Measurements from ENCODE around the gene IRX4. TPM values are rescaled to one million over a fixed set of nuclear protein-coding genes. Genes with fewer than 3 reads are reported as not detected.

The IRX4 gene
- total RNA-seq, 1 experiment from 2014 or later: 16.5 TPM

- POLR2A ChIA-PET: no interaction called here
These were observed 32.2 kb downstream of the IRX4 start for GRCh38 chr5:1850324-1851154.

GRCh38 chr5:1847611-1848010 is 35.1 kb downstream of the IRX4 start:
- DNase-seq (ENCODE audit: low read depth, low spot score) (no peak), ATAC-seq (no peak)
- no peaks in the 10 kb centered on the region for H3K4me1 ChIP-seq (ENCODE audit: control insufficient read depth in 1 of 2, insufficient read depth in 2 of 2, low read length in 2 of 2)
- intact Hi-C loops (cut with micrococcal nuclease): no loop called here
- ChIA-PET RAD21 (ENCODE audit: low non-redundant PET in 1 of 2, low total read pairs in 2 of 2, uncharacterized antibody in 2 of 2, unreplicated experiment in 2 of 2) (no interaction called here), POLR2A (no interaction called here), CTCF (no interaction called here)
- no peak overlapping the region for H3K27ac ChIP-seq (ENCODE audit: low read depth, low read length)
- H3K79me2 ChIP-seq (ENCODE audit: insufficient read depth, low read length): no peaks in the 10 kb centered on the region
- H3K36me3 ChIP-seq (ENCODE audit: control insufficient read depth in 1 of 2, insufficient read depth in 2 of 2, low read length in 2 of 2): no peaks in the 10 kb centered on the region
- no peaks in the 10 kb centered on the region for H3K9me3 ChIP-seq (ENCODE audit: control insufficient read depth in 1 of 2, insufficient read depth in 1 of 2, low read depth in 1 of 2, low read length in 2 of 2)
- no peaks in the 10 kb centered on the region for H4K20me1 ChIP-seq (ENCODE audit: insufficient read depth)
- no peak overlapping the region for H2AFZ ChIP-seq (ENCODE audit: low read depth, low read length, poor library complexity, severe bottlenecking)
- H3K4me2 ChIP-seq (ENCODE audit: low read length): no peak overlapping the region
- no TSS peak for BruUV-seq (replicated peaks)
- H3K4me3 ChIP-seq (replicated peaks in 1 of 2; ENCODE audit: low read depth in 1 of 2, low read length in 2 of 2): no peak overlapping the region
- no peak overlapping the region for H3K9ac ChIP-seq (ENCODE audit: low read length)
- no peaks in the 10 kb centered on the region for H3K9me2 ChIP-seq (ENCODE audit: insufficient read depth)
- H3K27me3 ChIP-seq (ENCODE audit: insufficient read depth, low read length): peaks cover 4% of the 10 kb centered on the region; the same call in 1 of the 2 replicates
- TF ChIP-seq, protein P1, sequence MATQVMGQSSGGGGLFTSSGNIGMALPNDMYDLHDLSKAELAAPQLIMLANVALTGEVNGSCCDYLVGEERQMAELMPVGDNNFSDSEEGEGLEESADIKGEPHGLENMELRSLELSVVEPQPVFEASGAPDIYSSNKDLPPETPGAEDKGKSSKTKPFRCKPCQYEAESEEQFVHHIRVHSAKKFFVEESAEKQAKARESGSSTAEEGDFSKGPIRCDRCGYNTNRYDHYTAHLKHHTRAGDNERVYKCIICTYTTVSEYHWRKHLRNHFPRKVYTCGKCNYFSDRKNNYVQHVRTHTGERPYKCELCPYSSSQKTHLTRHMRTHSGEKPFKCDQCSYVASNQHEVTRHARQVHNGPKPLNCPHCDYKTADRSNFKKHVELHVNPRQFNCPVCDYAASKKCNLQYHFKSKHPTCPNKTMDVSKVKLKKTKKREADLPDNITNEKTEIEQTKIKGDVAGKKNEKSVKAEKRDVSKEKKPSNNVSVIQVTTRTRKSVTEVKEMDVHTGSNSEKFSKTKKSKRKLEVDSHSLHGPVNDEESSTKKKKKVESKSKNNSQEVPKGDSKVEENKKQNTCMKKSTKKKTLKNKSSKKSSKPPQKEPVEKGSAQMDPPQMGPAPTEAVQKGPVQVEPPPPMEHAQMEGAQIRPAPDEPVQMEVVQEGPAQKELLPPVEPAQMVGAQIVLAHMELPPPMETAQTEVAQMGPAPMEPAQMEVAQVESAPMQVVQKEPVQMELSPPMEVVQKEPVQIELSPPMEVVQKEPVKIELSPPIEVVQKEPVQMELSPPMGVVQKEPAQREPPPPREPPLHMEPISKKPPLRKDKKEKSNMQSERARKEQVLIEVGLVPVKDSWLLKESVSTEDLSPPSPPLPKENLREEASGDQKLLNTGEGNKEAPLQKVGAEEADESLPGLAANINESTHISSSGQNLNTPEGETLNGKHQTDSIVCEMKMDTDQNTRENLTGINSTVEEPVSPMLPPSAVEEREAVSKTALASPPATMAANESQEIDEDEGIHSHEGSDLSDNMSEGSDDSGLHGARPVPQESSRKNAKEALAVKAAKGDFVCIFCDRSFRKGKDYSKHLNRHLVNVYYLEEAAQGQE (IDR thresholded peaks at IDR 0.05; ENCODE audit: low read depth): no peak

More at GRCh38 chr5:1850324-1851154, 32.2 kb downstream of the IRX4 start:
- no peak overlapping the region for H2AFZ ChIP-seq (ENCODE audit: low read depth, low read length, poor library complexity, severe bottlenecking)
- DNase-seq (ENCODE audit: low read depth, low spot score) (no peak), ATAC-seq (no peak)
- CTCF ChIA-PET: no interaction called here
- H3K27ac ChIP-seq (ENCODE audit: low read depth, low read length): no peak overlapping the region
- H3K4me3 ChIP-seq (replicated peaks in 1 of 2; ENCODE audit: low read depth in 1 of 2, low read length in 2 of 2): no peak overlapping the region
- TF ChIP-seq CEBPB (IDR thresholded peaks at IDR 0.05; ENCODE audit: low read depth): no peak
- RAD21 ChIA-PET (ENCODE audit: low non-redundant PET in 1 of 2, low total read pairs in 2 of 2, uncharacterized antibody in 2 of 2, unreplicated experiment in 2 of 2): no interaction called here
- H3K9ac ChIP-seq (ENCODE audit: low read length): no peak overlapping the region
- H3K36me3 ChIP-seq (ENCODE audit: control insufficient read depth in 1 of 2, insufficient read depth in 2 of 2, low read length in 2 of 2): no peaks in the 10 kb centered on the region
- no peaks in the 10 kb centered on the region for H3K9me3 ChIP-seq (ENCODE audit: control insufficient read depth in 1 of 2, insufficient read depth in 1 of 2, low read depth in 1 of 2, low read length in 2 of 2)
- H3K27me3 ChIP-seq (ENCODE audit: insufficient read depth, low read length): peaks cover 4% of the 10 kb centered on the region; the same call in 1 of the 2 replicates
- BruUV-seq (replicated peaks): no TSS peak
- no peak overlapping the region for H3K4me2 ChIP-seq (ENCODE audit: low read length)
- no peaks in the 10 kb centered on the region for H3K9me2 ChIP-seq (ENCODE audit: insufficient read depth)
- no peaks in the 10 kb centered on the region for H4K20me1 ChIP-seq (ENCODE audit: insufficient read depth)
- H3K4me1 ChIP-seq (ENCODE audit: control insufficient read depth in 1 of 2, insufficient read depth in 2 of 2, low read length in 2 of 2): no peaks in the 10 kb centered on the region
- H3K79me2 ChIP-seq (ENCODE audit: insufficient read depth, low read length): no peaks in the 10 kb centered on the region
- intact Hi-C loops (cut with micrococcal nuclease): no loop called here

Data from HCT116 (cell line).